Upper lobe of left lung (tissue), 6 donors: ENCODE data around the gene TNFAIP1. TPM values are rescaled to one million over a fixed set of nuclear protein-coding genes. Genes with fewer than 3 reads are reported as not detected.

Experiments
- ATAC-seq, 2 donors: fragments of 200-7000 bp; cut with Tn5 transposase; one replicate each; pipeline ENCODE4 v1.9.1; 2022; ENCODE audit warnings: mild to moderate bottlenecking in 2 of 2, moderate library complexity in 2 of 2; ENCODE audit not compliant: low FRiP score in 2 of 2
- DNase-seq, 2 donors: peaks; one replicate each; pipeline ENCODE4 v3.0.0-alpha.2; 2019 to 2020
- H3K27ac ChIP-seq, 4 donors: fragments of 200-600 bp; sonication (generic); one replicate each; pipeline ENCODE4 v1.5.1; 2016 to 2019
- H3K27me3 ChIP-seq, 4 donors: fragments of 200-600 bp; sonication (generic); one replicate each; pipeline ENCODE4 v1.5.1; 2017 to 2019
- H3K36me3 ChIP-seq, 4 donors: fragments of 200-600 bp; sonication (generic); one replicate each; pipeline ENCODE4 v1.5.1; 2016 to 2019
- H3K4me1 ChIP-seq, 4 donors: fragments of 200-600 bp; sonication (generic); one replicate each; pipeline ENCODE4 v1.5.1; 2018 to 2019
- H3K4me3 ChIP-seq, 4 donors: fragments of 200-600 bp; sonication (generic); one replicate each; pipeline ENCODE4 v1.5.1; 2017 to 2019; ENCODE audit warnings: mild to moderate bottlenecking in 2 of 4, moderate library complexity in 1 of 4
- H3K9me3 ChIP-seq, 4 donors: fragments of 200-600 bp; sonication (generic); one replicate each; pipeline ENCODE4 v1.5.1; 2018 to 2019
- CTCF ChIP-seq, 6 experiments: fragments of 450-650 bp in 4 of 6; fragments of 200-600 bp in 2 of 6; sonication (generic) in 2 of 6; IDR thresholded peaks; one replicate each; pipeline ENCODE4 v1.5.1; 2016 to 2019; ENCODE audit warnings: antibody characterized with exemption in 6 of 6
- EP300 ChIP-seq, 4 donors: sonication (generic); formaldehyde crosslinking; IDR thresholded peaks; one replicate each; pipeline ENCODE4 v1.5.1; 2017; ENCODE audit warnings: antibody characterized with exemption in 4 of 4, control low read depth in 2 of 4
- POLR2A ChIP-seq, 4 donors: fragments of 450-650 bp; IDR thresholded peaks; one replicate each; pipeline ENCODE4 v1.5.1; 2016 to 2017; ENCODE audit warnings: antibody characterized with exemption in 4 of 4, mild to moderate bottlenecking in 2 of 4
- POLR2AphosphoS5 ChIP-seq, 2 donors: sonication (generic); formaldehyde crosslinking; IDR thresholded peaks; one replicate each; pipeline ENCODE4 v1.5.1; 2017; ENCODE audit warnings: antibody characterized with exemption in 2 of 2
- WGBS, 2 donors: methylation state at CpG; one replicate each; pipeline ENCODE4 v1.1.5; 2017 to 2018; 5-methylcytosine and 5-hydroxymethylcytosine counted together
- total RNA-seq, 6 donors: library from RNA; depleted of rRNA in 4 of 6; stranded (reverse); fragments of >200 nt in 4 of 6; gene quantifications; one replicate each; pipeline versions ENCODE4 v1.1.0 to v1.2.1, GENCODE V29; 2016 to 2021
- donor health status: DM: no; HTN: no; CAD: no; lungs with moderate emphysema.
- donor health status: DM: no; HTN: yes; CAD: no; lungs with severe emphysema.

The TNFAIP1 gene
- total RNA-seq, 6 donors from 2014 or later = 27.2 to 74.3 (median 46.4) TPM

GRCh38 chr17:28313841-28314240 lies 21.7 kb upstream of the TNFAIP1 start:
- TF ChIP-seq POLR2AphosphoS5 (IDR thresholded peaks at IDR 0.05) (no peak), CTCF (IDR thresholded peaks at IDR 0.05) (no peak)
- Histone ChIP-seq H3K4me3 (no peak overlapping the region), H3K27me3 (peaks cover 0 to 2% (median 0%) of the 10 kb centered on the region in 4 donors), H3K9me3 (no peaks in the 10 kb centered on the region), H3K4me1 (peaks cover 6 to 10% (median 9%) of the 10 kb centered on the region in 4 donors), H3K27ac (no peak overlapping the region), H3K36me3 (no peaks in the 10 kb centered on the region)
- ATAC-seq = no peak
- DNase-seq = no peak
- WGBS, 2 donors = 86 to 95% methylated on average over 2 of the region's 2 CpGs

GRCh38 chr17:28315846-28316705 lies 19.5 kb upstream of the TNFAIP1 start:
- TF ChIP-seq CTCF (IDR thresholded peaks at IDR 0.05) = no peak
- no peak for TF ChIP-seq EP300 (IDR thresholded peaks at IDR 0.05)
- TF ChIP-seq POLR2A (IDR thresholded peaks at IDR 0.05) = no peak
- no peak for TF ChIP-seq POLR2AphosphoS5 (IDR thresholded peaks at IDR 0.05)
- Histone ChIP-seq H3K4me3 (no peak overlapping the region), H3K27me3 (peaks cover 0 to 3% (median 0%) of the 10 kb centered on the region in 4 donors), H3K9me3 (no peaks in the 10 kb centered on the region), H3K36me3 (no peaks in the 10 kb centered on the region), H3K4me1 (peaks cover 11 to 23% (median 18%) of the 10 kb centered on the region in 4 donors), H3K27ac (no peak overlapping the region)
- ATAC-seq = no peak
- 94 to 98% methylated on average over 4 of the region's 4 CpGs for WGBS, 2 donors
- no peak for DNase-seq

GRCh38 chr17:28317099-28317965 lies 18.2 kb upstream of the TNFAIP1 start:
- ATAC-seq (no peak), DNase-seq (peak in 1 of 2 donors; percentile 30)
- Histone ChIP-seq H3K4me3 (no peak overlapping the region), H3K9me3 (no peaks in the 10 kb centered on the region), H3K27me3 (peaks cover 0 to 3% (median 0%) of the 10 kb centered on the region in 4 donors), H3K27ac (no peak overlapping the region), H3K4me1 (peaks cover 11 to 23% (median 18%) of the 10 kb centered on the region in 4 donors), H3K36me3 (no peaks in the 10 kb centered on the region)
- TF ChIP-seq CTCF (IDR thresholded peaks at IDR 0.05) (no peak), POLR2AphosphoS5 (IDR thresholded peaks at IDR 0.05) (no peak)
- WGBS, 2 donors = 84% methylated on average over 21 of the region's 21 CpGs

- DNase-seq (peak in 1 of 2 donors; percentile 83), ATAC-seq (peak in 1 of 2 donors; percentile 8)
- Histone ChIP-seq H3K4me1 (peaks cover 11 to 23% (median 18%) of the 10 kb centered on the region in 4 donors), H3K27ac (peak overlapping the region in 2 of 4 donors; percentile 14 to 58), H3K4me3 (peak overlapping the region; percentile 16 to 78 (median 74)), H3K9me3 (no peaks in the 10 kb centered on the region), H3K27me3 (peaks cover 0 to 3% (median 0%) of the 10 kb centered on the region in 4 donors), H3K36me3 (no peaks in the 10 kb centered on the region)
- no peak for TF ChIP-seq EP300 (IDR thresholded peaks at IDR 0.05)
- no peak for TF ChIP-seq POLR2AphosphoS5 (IDR thresholded peaks at IDR 0.05)
- no peak for TF ChIP-seq POLR2A (IDR thresholded peaks at IDR 0.05)
- TF ChIP-seq CTCF (IDR thresholded peaks at IDR 0.05) = no peak
- WGBS, 2 donors = 13 to 19% methylated on average over 24 to 36 of the region's 40 CpGs
These were observed 17.4 kb upstream of the TNFAIP1 start for GRCh38 chr17:28317966-28318758.
